GM19328 (cell line): ENCODE results near the gene BLZF1.
A peak's percentile ranks its signal among the peaks of the same experiment; 100 is the strongest.
"Not testable (repeated sequence)": the region's sequence is repeated elsewhere in the genome, so short reads cannot be mapped to it uniquely, and the experiment has no call there.

ENCODE experiments used
- ATAC-seq: cut with Tn5 transposase; IDR thresholded peaks from one replicate; pipeline ENCODE4 v1.9.1; 2021; ENCODE audit warnings: mild to moderate bottlenecking, moderate library complexity; ENCODE audit not compliant: unreplicated experiment

The BLZF1 gene

GRCh38 chr1:169367686-169368405, at the start of gene BLZF1, which contains the start of gene NME7:
Gene BLZF1, plus strand, starts transcription at chr1:169368195. Its CDS starts 1,328 bp downstream, at chr1:169369523.
Gene NME7, minus strand, starts transcription at chr1:169367797. Its CDS starts 87 bp downstream, at chr1:169367710.
- peak; percentile 98 for ATAC-seq

GRCh38 chr1:169318536-169319244, 49.3 kb upstream of the BLZF1 start:
- ATAC-seq, result no peak

GRCh38 chr1:169321539-169321938, 46.5 kb upstream of the BLZF1 start:
- ATAC-seq, result no peak

- no peak for ATAC-seq
Measured at GRCh38 chr1:169322138-169322537, 45.9 kb upstream of the BLZF1 start.

GRCh38 chr1:169325117-169325516, 42.9 kb upstream of the BLZF1 start:
- no peak for ATAC-seq

GRCh38 chr1:169326261-169326955, 41.6 kb upstream of the BLZF1 start:
- ATAC-seq, result no peak

- no peak for ATAC-seq
Measured at GRCh38 chr1:169326956-169327268, 41.1 kb upstream of the BLZF1 start.

- ATAC-seq, result no peak
Measured at GRCh38 chr1:169327875-169328274, 40.1 kb upstream of the BLZF1 start.

GRCh38 chr1:169329383-169329782, 38.6 kb upstream of the BLZF1 start:
- ATAC-seq, result no peak

- no peak for ATAC-seq
Measured at GRCh38 chr1:169330927-169331326, 37.1 kb upstream of the BLZF1 start.

GRCh38 chr1:169334727-169335126, 33.3 kb upstream of the BLZF1 start:
- ATAC-seq, result not testable (repeated sequence)

GRCh38 chr1:169336947-169337715, 30.9 kb upstream of the BLZF1 start:
- ATAC-seq, result not testable (repeated sequence)

- ATAC-seq, result no peak
Measured at GRCh38 chr1:169338617-169339016, 29.4 kb upstream of the BLZF1 start.

- ATAC-seq, result no peak
Measured at GRCh38 chr1:169339773-169340172, 28.2 kb upstream of the BLZF1 start.

GRCh38 chr1:169340882-169341281, 27.1 kb upstream of the BLZF1 start:
- ATAC-seq, result no peak

- not testable (repeated sequence) for ATAC-seq
Measured at GRCh38 chr1:169342096-169342495, 25.9 kb upstream of the BLZF1 start.

- no peak for ATAC-seq
Measured at GRCh38 chr1:169345511-169345910, 22.5 kb upstream of the BLZF1 start.

GRCh38 chr1:169346036-169346589, 21.9 kb upstream of the BLZF1 start:
- no peak for ATAC-seq

- no peak for ATAC-seq
Measured at GRCh38 chr1:169347688-169348382, 20.2 kb upstream of the BLZF1 start.

GRCh38 chr1:169348383-169349036, 19.5 kb upstream of the BLZF1 start:
- no peak for ATAC-seq
